ENCODE results near the gene GEMIN8.

- TF ChIP-seq CTCF (IDR thresholded peaks at IDR 0.05) (no peak), POLR2A (IDR thresholded peaks at IDR 0.05) (no peak)
Measured at GRCh38 chrX:14073556-14073955, 43.9 kb upstream of the GEMIN8 start.

Measured in Peyer's patch (tissue), 4 donors.